GM21737 (cell line): ENCODE measurements around the gene GIN1.
"Not testable (repeated sequence)": the region's sequence is repeated elsewhere in the genome, so short reads cannot be mapped to it uniquely, and the experiment has no call there.

Experiments
- ATAC-seq: cut with Tn5 transposase; IDR thresholded peaks from one replicate; pipeline ENCODE4 v1.9.1; 2021; ENCODE audit warnings: mild to moderate bottlenecking, moderate library complexity; ENCODE audit not compliant: unreplicated experiment

GIN1 gene

GRCh38 chr5:103119765-103120606, at the start of gene GIN1, which contains the start of gene PPIP5K2:
GIN1 (minus strand) TSS chr5:103120138; CDS start chr5:103108707, 11,431 bp downstream.
PPIP5K2 (plus strand) TSS chr5:103120301; CDS start chr5:103129590, 9,289 bp downstream.
- peak; percentile 94 for ATAC-seq

- ATAC-seq = no peak
These were observed 46.8 kb upstream of the GIN1 start for GRCh38 chr5:103166706-103167105.

- ATAC-seq = no peak
These were observed 31.2 kb upstream of the GIN1 start for GRCh38 chr5:103151156-103151555.

- ATAC-seq = no peak
These were observed 28.3 kb upstream of the GIN1 start for GRCh38 chr5:103148213-103148612.

- no peak for ATAC-seq
These were observed 25.3 kb upstream of the GIN1 start for GRCh38 chr5:103145196-103145595.

- ATAC-seq = not testable (repeated sequence)
These were observed 22.2 kb upstream of the GIN1 start for GRCh38 chr5:103142132-103142531.

GRCh38 chr5:103139264-103139865, 19.4 kb upstream of the GIN1 start:
- ATAC-seq = peak; percentile 98

- no peak for ATAC-seq
These were observed 18.3 kb upstream of the GIN1 start for GRCh38 chr5:103138202-103138690.

GRCh38 chr5:103135461-103135860, 15.5 kb upstream of the GIN1 start:
- ATAC-seq = no peak

- ATAC-seq = no peak
These were observed 13.3 kb upstream of the GIN1 start for GRCh38 chr5:103133231-103133630.

GRCh38 chr5:103132684-103133083, 12.7 kb upstream of the GIN1 start:
- no peak for ATAC-seq

GRCh38 chr5:103128202-103128601, 8.3 kb upstream of the GIN1 start:
- no peak for ATAC-seq

GRCh38 chr5:103127292-103127817, 7.4 kb upstream of the GIN1 start:
- ATAC-seq = no peak

- no peak for ATAC-seq
These were observed 6.6 kb upstream of the GIN1 start for GRCh38 chr5:103126557-103126956.

GRCh38 chr5:103122242-103122641, 2.3 kb upstream of the GIN1 start:
- ATAC-seq = no peak

- ATAC-seq = peak; percentile 0
These were observed 766 bp upstream of the GIN1 start for GRCh38 chr5:103120607-103121200.

- no peak for ATAC-seq
These were observed 721 bp downstream of the GIN1 start for GRCh38 chr5:103119070-103119764.

- no peak for ATAC-seq
These were observed 2.4 kb downstream of the GIN1 start for GRCh38 chr5:103117471-103117991.

- no peak for ATAC-seq
These were observed 5.5 kb downstream of the GIN1 start for GRCh38 chr5:103114440-103114839.

GRCh38 chr5:103112910-103113309, 7.0 kb downstream of the GIN1 start:
- ATAC-seq = no peak

- no peak for ATAC-seq
These were observed 8.5 kb downstream of the GIN1 start for GRCh38 chr5:103111468-103111867.
